Mesendoderm (in vitro differentiated cells): ENCODE data around the gene SPOUT1.
A peak's percentile ranks its signal among the peaks of the same experiment; 100 is the strongest.
"Not testable (repeated sequence)": the region's sequence is repeated elsewhere in the genome, so short reads cannot be mapped to it uniquely, and the experiment has no call there.

Experiments used
- DNase-seq: peaks from one replicate; pipeline ENCODE4 v3.0.0; 2013
- H2AK5ac ChIP-seq: 2 replicates; pipeline ENCODE4 v1.6.1; 2013; ENCODE audit warnings: low read length, inconsistent platforms
- H2BK120ac ChIP-seq: 2 replicates; pipeline ENCODE4 v1.6.1; 2013; ENCODE audit warnings: low read depth, mild to moderate bottlenecking, low read length, moderate library complexity, mixed read lengths
- H2BK15ac ChIP-seq: replicated peaks from 2 replicates; pipeline ENCODE4 v1.6.1; 2013; ENCODE audit warnings: low read depth, mild to moderate bottlenecking, moderate library complexity
- H2BK5ac ChIP-seq: 2 replicates; pipeline ENCODE4 v1.6.1; 2013; ENCODE audit warnings: low read length, inconsistent platforms
- H3K18ac ChIP-seq: 2 replicates; pipeline ENCODE4 v1.6.1; 2013; ENCODE audit warnings: mild to moderate bottlenecking, low read length, mixed read lengths
- H3K23ac ChIP-seq: one replicate; pipeline ENCODE4 v1.6.1; 2013; ENCODE audit warnings: low read length
- H3K27ac ChIP-seq: 2 replicates; pipeline ENCODE4 v1.5.1; 2013; ENCODE audit warnings: low read depth, mild to moderate bottlenecking, inconsistent platforms, low read length, moderate library complexity
- H3K27me3 ChIP-seq: 2 replicates; pipeline ENCODE4 v1.6.1; 2013; ENCODE audit warnings: low read length, control low read depth, mild to moderate bottlenecking, inconsistent platforms; ENCODE audit not compliant: insufficient read depth, poor library complexity
- H3K36me3 ChIP-seq: 2 replicates; pipeline ENCODE4 v1.6.1; 2013; ENCODE audit warnings: low read length, inconsistent platforms; ENCODE audit not compliant: control insufficient read depth, insufficient read depth
- H3K4ac ChIP-seq: one replicate; pipeline ENCODE4 v1.6.1; 2013; ENCODE audit warnings: low read depth, mild to moderate bottlenecking, low read length, moderate library complexity
- H3K4me1 ChIP-seq: 2 replicates; pipeline ENCODE4 v1.6.1; 2013; ENCODE audit warnings: low read depth, low read length, inconsistent platforms; ENCODE audit not compliant: control insufficient read depth
- H3K4me2 ChIP-seq: 2 replicates; pipeline ENCODE4 v1.6.1; 2013; ENCODE audit warnings: low read length
- H3K4me3 ChIP-seq: 2 replicates; pipeline ENCODE4 v1.5.1; 2013; ENCODE audit warnings: mild to moderate bottlenecking, low read length
- H3K56ac ChIP-seq: one replicate; pipeline ENCODE4 v1.6.1; 2013; ENCODE audit warnings: low read length
- H3K79me1 ChIP-seq: 2 replicates; pipeline ENCODE4 v1.6.1; 2013; ENCODE audit warnings: low read length, inconsistent platforms
- H3K79me2 ChIP-seq: 2 replicates; pipeline ENCODE4 v1.6.1; 2013; ENCODE audit warnings: mild to moderate bottlenecking, low read length; ENCODE audit not compliant: control insufficient read depth, insufficient read depth
- H3K9ac ChIP-seq: 2 replicates; pipeline ENCODE4 v1.6.1; 2013; ENCODE audit warnings: low read length, inconsistent platforms
- H4K5ac ChIP-seq: one replicate; pipeline ENCODE4 v1.6.1; 2013; ENCODE audit warnings: low read length
- H4K8ac ChIP-seq: one replicate; pipeline ENCODE4 v1.6.1; 2013; ENCODE audit warnings: low read depth, mild to moderate bottlenecking, control low read depth, low read length, moderate library complexity
- WGBS: extraction: QIAGEN DNeasy Blood & Tissue Kit; methylation state at CpG from one replicate; pipeline ENCODE4 v1.1.7; 2013; ENCODE audit warnings: low lambda C conversion rate, missing lambda C conversion rate; ENCODE audit not compliant: insufficient coverage; ENCODE audit errors: extremely low coverage; 5-methylcytosine and 5-hydroxymethylcytosine counted together

Gene SPOUT1

GRCh38 chr9:128781187-128782070 is 48.2 kb downstream of the SPOUT1 start:
- H4K8ac ChIP-seq, result no peak overlapping the region
- no peak overlapping the region for H2AK5ac ChIP-seq
- H4K5ac ChIP-seq, result no peak overlapping the region
- H3K27ac ChIP-seq, result no peak overlapping the region
- H3K56ac ChIP-seq, result no peak overlapping the region
- H3K4ac ChIP-seq, result no peak overlapping the region
- H3K9ac ChIP-seq, result no peak overlapping the region
- DNase-seq, result no peak
- no peaks in the 10 kb centered on the region for H3K79me2 ChIP-seq
- H2BK15ac ChIP-seq, result no peak overlapping the region
- H3K79me1 ChIP-seq, result no peaks in the 10 kb centered on the region
- no peaks in the 10 kb centered on the region for H3K36me3 ChIP-seq
- H2BK5ac ChIP-seq, result no peak overlapping the region
- no peaks in the 10 kb centered on the region for H3K27me3 ChIP-seq
- H2BK120ac ChIP-seq, result no peak overlapping the region
- no peak overlapping the region for H3K23ac ChIP-seq
- no peak overlapping the region for H3K4me3 ChIP-seq
- no peak overlapping the region for H3K18ac ChIP-seq
- no CpG with 5 or more reads among the region's 7 CpGs for WGBS
- H3K4me1 ChIP-seq, result no peaks in the 10 kb centered on the region
- H3K4me2 ChIP-seq, result no peak overlapping the region

- not testable (repeated sequence) for H3K27me3 ChIP-seq, H3K79me1 ChIP-seq, H3K27ac ChIP-seq, H3K36me3 ChIP-seq, H3K56ac ChIP-seq, H2BK5ac ChIP-seq, H3K4ac ChIP-seq, DNase-seq, H2BK120ac ChIP-seq, H3K23ac ChIP-seq, H3K9ac ChIP-seq, H4K8ac ChIP-seq, H3K79me2 ChIP-seq, H2AK5ac ChIP-seq, H3K4me2 ChIP-seq, H2BK15ac ChIP-seq, H3K4me1 ChIP-seq, H4K5ac ChIP-seq, H3K4me3 ChIP-seq, H3K18ac ChIP-seq
- no CpG with 5 or more reads among the region's 27 CpGs for WGBS
Measured at GRCh38 chr9:128780093-128780492, 49.5 kb downstream of the SPOUT1 start.

DNA sequence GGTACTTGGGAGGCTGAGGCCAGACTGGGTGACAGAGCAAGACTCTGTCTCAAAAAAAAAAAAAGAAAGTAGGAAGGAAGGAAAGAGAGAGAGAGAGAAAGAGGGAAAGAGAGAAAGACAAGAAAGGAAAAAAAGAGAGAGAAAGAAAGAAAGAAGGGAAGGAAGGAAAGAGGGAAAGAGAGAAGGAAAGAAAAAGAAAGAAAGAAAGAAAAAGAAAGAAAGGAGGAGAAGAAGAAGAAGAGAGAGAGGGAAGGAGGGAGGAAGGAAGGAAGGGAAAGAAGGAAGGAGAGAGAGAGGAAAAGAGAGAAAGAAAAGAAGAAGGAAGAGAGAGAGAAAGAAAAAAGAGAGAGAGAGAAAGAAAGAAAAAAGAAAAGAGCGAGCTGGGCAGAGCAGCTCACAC is 54.8 kb downstream of the SPOUT1 start:
- no peak for DNase-seq
- Histone ChIP-seq H3K18ac (no peak overlapping the region), H3K79me1 (no peaks in the 10 kb centered on the region), H2BK5ac (no peak overlapping the region), H3K4me3 (no peak overlapping the region), H3K9ac (no peak overlapping the region), H3K4me1 (no peaks in the 10 kb centered on the region), H3K4ac (no peak overlapping the region), H3K4me2 (no peak overlapping the region), H2BK15ac (no peak overlapping the region), H2BK120ac (no peak overlapping the region), H4K5ac (no peak overlapping the region), H2AK5ac (no peak overlapping the region), H3K79me2 (no peaks in the 10 kb centered on the region), H3K23ac (no peak overlapping the region), H4K8ac (no peak overlapping the region), H3K56ac (no peak overlapping the region), H3K27me3 (no peaks in the 10 kb centered on the region), H3K36me3 (no peaks in the 10 kb centered on the region), H3K27ac (no peak overlapping the region)
- WGBS, result no CpG with 5 or more reads among the region's 1 CpG

GRCh38 chr9:128773049-128773448 is 56.5 kb downstream of the SPOUT1 start:
- no peak overlapping the region for H3K27ac ChIP-seq
- no peak overlapping the region for H3K23ac ChIP-seq
- WGBS, result no CpG with 5 or more reads among the region's 5 CpGs
- H4K8ac ChIP-seq, result no peak overlapping the region
- no peak overlapping the region for H3K9ac ChIP-seq
- no peak overlapping the region for H3K4me3 ChIP-seq
- H4K5ac ChIP-seq, result no peak overlapping the region
- no peaks in the 10 kb centered on the region for H3K4me1 ChIP-seq
- H2BK5ac ChIP-seq, result no peak overlapping the region
- no peaks in the 10 kb centered on the region for H3K79me2 ChIP-seq
- no peak overlapping the region for H3K4me2 ChIP-seq
- H3K18ac ChIP-seq, result no peak overlapping the region
- H2BK120ac ChIP-seq, result no peak overlapping the region
- no peaks in the 10 kb centered on the region for H3K36me3 ChIP-seq
- H2BK15ac ChIP-seq, result no peak overlapping the region
- no peak overlapping the region for H3K56ac ChIP-seq
- H2AK5ac ChIP-seq, result no peak overlapping the region
- no peak for DNase-seq
- H3K27me3 ChIP-seq, result no peaks in the 10 kb centered on the region
- H3K4ac ChIP-seq, result no peak overlapping the region
- no peaks in the 10 kb centered on the region for H3K79me1 ChIP-seq

GRCh38 chr9:128771745-128772519 is 57.7 kb downstream of the SPOUT1 start, which contains the start of gene ZER1:
ZER1 (minus strand) TSS chr9:128771927; CDS start chr9:128755565, 16,362 bp downstream.
- Histone ChIP-seq H2BK15ac (no peak within 1 kb of the TSS), H4K8ac (no peak within 1 kb of the TSS), H3K23ac (peak within 1 kb of the TSS; percentile 89), H3K36me3 (no peaks in the 10 kb centered on the region), H3K9ac (peak within 1 kb of the TSS; percentile 85), H3K27me3 (no peaks in the 10 kb centered on the region), H3K56ac (peak within 1 kb of the TSS; percentile 94), H3K4me3 (peak within 1 kb of the TSS; percentile 77), H2BK5ac (no peak within 1 kb of the TSS), H4K5ac (no peak within 1 kb of the TSS), H3K4ac (no peak within 1 kb of the TSS), H3K4me1 (no peaks in the 10 kb centered on the region), H3K18ac (peak within 1 kb of the TSS; percentile 29), H3K79me1 (no peaks in the 10 kb centered on the region), H3K27ac (peak within 1 kb of the TSS; percentile 60), H2BK120ac (no peak within 1 kb of the TSS), H3K79me2 (no peaks in the 10 kb centered on the region), H3K4me2 (peak within 1 kb of the TSS; percentile 94), H2AK5ac (no peak within 1 kb of the TSS)
- no CpG with 5 or more reads among the region's 72 CpGs for WGBS
- peak; percentile 93 for DNase-seq
